ENCODE results near the gene MYO5A.

MYO5A gene

DNA sequence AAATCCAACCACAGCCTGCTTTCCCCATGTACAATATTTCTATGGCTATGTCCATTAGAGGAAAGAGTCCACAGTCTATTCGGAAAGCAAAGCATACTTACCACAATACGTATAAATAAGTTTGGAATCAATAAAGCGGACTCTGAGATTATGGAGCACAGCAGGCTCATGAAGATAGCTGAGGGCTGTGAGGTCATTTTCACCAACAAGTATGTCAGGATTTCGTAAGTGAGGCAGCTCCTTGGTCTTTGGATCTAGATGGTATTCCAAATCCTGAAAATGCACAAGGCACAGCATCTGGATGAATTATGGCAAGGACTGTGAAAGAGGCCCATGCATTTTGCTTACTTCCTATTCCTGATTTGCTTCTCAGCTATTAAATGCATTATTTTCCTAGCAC is 100.4 kb downstream of the MYO5A start:
- H3K27ac ChIP-seq (replicated peaks), result no peak overlapping the region
- no peak overlapping the region for H3K4me3 ChIP-seq (replicated peaks; ENCODE audit: insufficient read depth, low read length)
- no peak for TF ChIP-seq CTCF (IDR thresholded peaks at IDR 0.05; ENCODE audit: insufficient read depth, low read length)
- no peaks in the 10 kb centered on the region for H3K27me3 ChIP-seq (ENCODE audit: insufficient read depth, poor library complexity, severe bottlenecking)
- no peak for DNase-seq (ENCODE audit: low read depth in 1 of 2, low spot score in 1 of 2)

DNA sequence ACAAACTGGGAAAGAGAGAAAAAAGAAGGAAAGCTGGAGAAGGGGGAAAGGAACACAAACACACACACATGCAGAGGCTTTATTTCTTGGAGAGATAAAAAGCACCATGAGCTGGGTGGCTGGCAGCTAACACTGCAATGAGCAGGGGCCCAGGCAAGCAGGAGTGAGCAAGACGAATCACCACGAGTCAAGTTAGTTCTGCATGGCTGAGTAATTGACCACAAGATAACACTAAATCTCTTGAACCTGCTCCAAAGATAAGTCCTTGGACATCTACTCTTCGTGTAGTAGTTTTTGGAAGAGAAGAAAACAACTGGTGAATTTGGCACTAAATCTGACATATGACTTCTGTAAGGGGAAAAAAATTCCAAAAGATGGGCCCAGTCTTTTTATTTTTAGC is 100.9 kb downstream of the MYO5A start:
- H3K27ac ChIP-seq (replicated peaks), result no peak overlapping the region
- no peak for TF ChIP-seq CTCF (IDR thresholded peaks at IDR 0.05; ENCODE audit: insufficient read depth, low read length)
- TF ChIP-seq SPI1 (IDR thresholded peaks at IDR 0.05; ENCODE audit: borderline replicate concordance, low read depth), result no peak
- TF ChIP-seq GABPA (IDR thresholded peaks at IDR 0.05; ENCODE audit: low read depth), result no peak
- no peak for TF ChIP-seq POLR2AphosphoS5 (IDR thresholded peaks at IDR 0.05; ENCODE audit: low read depth)
- TF ChIP-seq REST (IDR thresholded peaks at IDR 0.05; ENCODE audit: insufficient replicate concordance, low read depth), result no peak
- no peak overlapping the region for H3K4me3 ChIP-seq (replicated peaks; ENCODE audit: insufficient read depth, low read length)
- DNase-seq (ENCODE audit: low read depth in 1 of 2, low spot score in 1 of 2), result no peak
- H3K27me3 ChIP-seq (ENCODE audit: insufficient read depth, poor library complexity, severe bottlenecking), result no peaks in the 10 kb centered on the region

GRCh38 chr15:52424856-52425431 is 103.7 kb downstream of the MYO5A start:
- no peak for DNase-seq (ENCODE audit: low read depth in 1 of 2, low spot score in 1 of 2)
- TF ChIP-seq GABPA (IDR thresholded peaks at IDR 0.05; ENCODE audit: low read depth), result no peak
- Histone ChIP-seq H3K4me3 (replicated peaks; ENCODE audit: insufficient read depth, low read length) (no peak overlapping the region), H3K27ac (replicated peaks) (no peak overlapping the region), H3K27me3 (ENCODE audit: insufficient read depth, poor library complexity, severe bottlenecking) (no peaks in the 10 kb centered on the region)

GRCh38 chr15:52423852-52424251 is 104.8 kb downstream of the MYO5A start:
- TF ChIP-seq CTCF (IDR thresholded peaks at IDR 0.05; ENCODE audit: insufficient read depth, low read length) (no peak), GABPA (IDR thresholded peaks at IDR 0.05; ENCODE audit: low read depth) (no peak), POLR2AphosphoS5 (IDR thresholded peaks at IDR 0.05; ENCODE audit: low read depth) (no peak), SPI1 (IDR thresholded peaks at IDR 0.05; ENCODE audit: borderline replicate concordance, low read depth) (no peak), REST (IDR thresholded peaks at IDR 0.05; ENCODE audit: insufficient replicate concordance, low read depth) (no peak)
- DNase-seq (ENCODE audit: low read depth in 1 of 2, low spot score in 1 of 2), result no peak
- Histone ChIP-seq H3K27me3 (ENCODE audit: insufficient read depth, poor library complexity, severe bottlenecking) (no peaks in the 10 kb centered on the region), H3K4me3 (replicated peaks; ENCODE audit: insufficient read depth, low read length) (no peak overlapping the region), H3K27ac (replicated peaks) (no peak overlapping the region)
